Parathyroid adenoma (tissue), 2 donors: Measurements from ENCODE around the gene GOLPH3L.

Experiments
- H2AFZ ChIP-seq: fragments of 300-600 bp; sonication (generic); one replicate; pipeline ENCODE4 v1.7.0; 2017; ENCODE audit warnings: antibody characterized with exemption, mild to moderate bottlenecking
- H3K27ac ChIP-seq: fragments of 300-600 bp; sonication (generic); one replicate; pipeline ENCODE4 v1.7.0; 2017
- H3K27me3 ChIP-seq: fragments of 300-600 bp; sonication (generic); one replicate; pipeline ENCODE4 v1.7.0; 2017; ENCODE audit warnings: low read length; ENCODE audit not compliant: control insufficient read depth, insufficient read depth
- H3K36me3 ChIP-seq: fragments of 300-600 bp; sonication (generic); one replicate; pipeline ENCODE4 v1.7.0; 2017; ENCODE audit warnings: low read length; ENCODE audit not compliant: control insufficient read depth, insufficient read depth
- H3K4me1 ChIP-seq: fragments of 300-600 bp; sonication (generic); one replicate; pipeline ENCODE4 v1.7.0; 2017; ENCODE audit warnings: control low read depth
- H3K4me2 ChIP-seq: fragments of 300-600 bp; sonication (generic); one replicate; pipeline ENCODE4 v1.7.0; 2017; ENCODE audit warnings: low read length
- H3K4me3 ChIP-seq: fragments of 300-600 bp; sonication (generic); one replicate; pipeline ENCODE4 v1.7.0; 2017; ENCODE audit warnings: low read depth, low read length
- H3K79me2 ChIP-seq: fragments of 300-600 bp; sonication (generic); one replicate; pipeline ENCODE4 v1.7.0; 2017; ENCODE audit warnings: control low read depth
- H3K9ac ChIP-seq: fragments of 300-600 bp; sonication (generic); one replicate; pipeline ENCODE4 v1.7.0; 2017; ENCODE audit warnings: mild to moderate bottlenecking
- H3K9me3 ChIP-seq: fragments of 300-600 bp; sonication (generic); one replicate; pipeline ENCODE4 v1.7.0; 2017; ENCODE audit warnings: low read length; ENCODE audit not compliant: control insufficient read depth
- CTCF ChIP-seq: fragments of 300-600 bp; sonication (generic); IDR thresholded peaks from one replicate; pipeline ENCODE4 v1.7.0; 2017; ENCODE audit warnings: antibody characterized with exemption, mild to moderate bottlenecking
- donor health status: primary hyperparathyroidism.

GOLPH3L gene

GRCh38 chr1:150688763-150689162, 8.2 kb downstream of the GOLPH3L start:
- Histone ChIP-seq H3K4me2 (no peak overlapping the region), H2AFZ (no peak overlapping the region), H3K27ac (no peak overlapping the region), H3K27me3 (no peaks in the 10 kb centered on the region), H3K4me1 (no peaks in the 10 kb centered on the region), H3K4me3 (no peak overlapping the region), H3K36me3 (no peaks in the 10 kb centered on the region), H3K79me2 (no peaks in the 10 kb centered on the region), H3K9ac (no peak overlapping the region), H3K9me3 (no peaks in the 10 kb centered on the region)
- TF ChIP-seq CTCF: no peak

DNA sequence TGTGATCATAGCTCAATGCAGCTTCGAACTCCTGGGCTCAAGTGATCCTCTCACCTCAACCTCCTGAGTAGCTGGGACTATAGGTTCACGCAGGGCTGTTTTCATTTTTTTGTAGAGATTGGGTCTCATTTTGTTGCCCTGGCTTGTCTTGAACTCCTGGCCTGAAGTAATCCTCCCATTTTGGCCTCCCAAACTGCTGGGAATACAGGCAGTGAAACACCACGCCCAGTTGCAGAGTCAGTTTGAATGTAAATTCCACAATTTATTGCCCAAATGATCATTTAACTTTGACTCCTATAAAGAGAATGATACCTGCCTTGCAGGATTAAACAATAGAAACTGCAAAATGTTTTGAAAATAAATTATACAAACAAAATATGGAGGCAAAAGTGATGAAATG, 10.7 kb downstream of the GOLPH3L start:
- Histone ChIP-seq H3K4me1 (no peaks in the 10 kb centered on the region), H3K4me2 (no peak overlapping the region), H3K4me3 (no peak overlapping the region), H3K36me3 (no peaks in the 10 kb centered on the region), H3K9me3 (no peaks in the 10 kb centered on the region), H3K27ac (no peak overlapping the region), H3K79me2 (no peaks in the 10 kb centered on the region), H3K27me3 (no peaks in the 10 kb centered on the region), H2AFZ (no peak overlapping the region), H3K9ac (no peak overlapping the region)
- TF ChIP-seq CTCF: no peak

DNA sequence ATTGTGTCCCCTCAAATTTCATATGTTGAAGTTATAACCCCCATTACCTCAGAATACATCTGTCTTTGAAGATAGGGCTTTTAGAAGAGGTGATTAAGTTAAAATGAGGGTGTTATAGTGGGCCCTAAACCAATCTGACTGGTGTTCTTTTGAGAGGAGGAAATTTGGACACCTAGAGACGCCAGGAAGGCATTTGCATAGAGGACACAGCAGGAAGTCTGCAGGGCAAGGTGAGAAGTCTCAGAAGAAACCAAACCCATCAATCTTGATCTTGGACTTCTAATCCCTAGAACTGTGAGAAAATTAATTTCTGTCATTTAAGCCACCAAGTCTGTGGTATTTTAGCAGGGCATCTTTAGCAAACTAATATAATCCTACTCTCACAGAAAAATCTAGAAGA, 13.0 kb downstream of the GOLPH3L start:
- no peak overlapping the region for H3K4me2 ChIP-seq
- no peaks in the 10 kb centered on the region for H3K36me3 ChIP-seq
- no peak overlapping the region for H3K27ac ChIP-seq
- no peaks in the 10 kb centered on the region for H3K79me2 ChIP-seq
- H3K9me3 ChIP-seq: no peaks in the 10 kb centered on the region
- H3K4me3 ChIP-seq: no peak overlapping the region
- no peaks in the 10 kb centered on the region for H3K27me3 ChIP-seq
- H2AFZ ChIP-seq: no peak overlapping the region
- TF ChIP-seq CTCF: no peak
- H3K4me1 ChIP-seq: no peaks in the 10 kb centered on the region
- H3K9ac ChIP-seq: no peak overlapping the region

DNA sequence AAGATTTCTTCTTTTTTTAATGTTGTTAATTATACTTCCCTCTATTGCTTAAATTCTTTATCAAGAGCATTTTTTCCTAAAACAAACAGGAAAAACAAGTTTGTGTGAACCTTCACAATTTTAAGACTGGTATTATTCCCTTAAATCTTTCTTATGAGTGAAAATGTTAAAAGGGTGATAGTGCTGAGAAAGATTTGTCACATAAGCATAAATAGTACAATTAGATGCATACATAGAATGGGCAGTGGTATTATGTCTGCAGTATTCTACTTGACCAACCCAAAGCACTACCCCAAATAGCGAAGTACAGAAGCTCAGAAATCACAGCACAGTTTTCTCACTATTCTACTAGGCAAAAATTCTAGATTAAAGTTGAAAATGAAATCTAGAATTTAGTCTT, 18.0 kb downstream of the GOLPH3L start:
- Histone ChIP-seq H3K4me3 (no peak overlapping the region), H3K9me3 (no peaks in the 10 kb centered on the region), H3K79me2 (peaks cover 5% of the 10 kb centered on the region), H3K27me3 (no peaks in the 10 kb centered on the region), H3K27ac (no peak overlapping the region), H2AFZ (no peak overlapping the region), H3K9ac (no peak overlapping the region), H3K36me3 (no peaks in the 10 kb centered on the region), H3K4me1 (no peaks in the 10 kb centered on the region), H3K4me2 (no peak overlapping the region)
- no peak for TF ChIP-seq CTCF

DNA sequence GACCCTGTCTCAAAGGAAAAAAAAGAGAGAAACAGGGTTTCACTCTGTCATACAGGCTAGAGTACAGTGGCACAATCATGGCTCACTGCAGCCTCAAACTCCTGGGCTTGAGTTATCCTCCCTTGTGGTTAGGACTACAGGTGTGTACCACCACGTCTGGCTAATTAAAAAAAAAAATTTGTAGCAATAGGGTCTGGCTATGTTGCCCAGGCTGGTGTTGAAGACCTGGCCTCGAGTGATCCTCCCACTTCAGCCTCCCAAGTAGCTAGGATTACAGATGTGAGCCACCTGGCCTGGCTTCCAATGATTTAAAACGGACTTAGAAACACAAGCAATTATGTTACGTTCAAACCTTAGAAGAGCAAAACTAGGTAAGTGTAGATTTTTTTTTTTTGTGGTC, 22.1 kb downstream of the GOLPH3L start:
- H3K79me2 ChIP-seq: peaks cover 5% of the 10 kb centered on the region
- no peaks in the 10 kb centered on the region for H3K27me3 ChIP-seq
- H3K4me1 ChIP-seq: no peaks in the 10 kb centered on the region
- no peak overlapping the region for H2AFZ ChIP-seq
- no peak for TF ChIP-seq CTCF
- H3K36me3 ChIP-seq: no peaks in the 10 kb centered on the region
- no peak overlapping the region for H3K4me3 ChIP-seq
- no peak overlapping the region for H3K4me2 ChIP-seq
- H3K27ac ChIP-seq: no peak overlapping the region
- no peak overlapping the region for H3K9ac ChIP-seq
- no peaks in the 10 kb centered on the region for H3K9me3 ChIP-seq
